ENCODE results near the gene PDXK. TPM values are rescaled to one million over a fixed set of nuclear protein-coding genes. Genes with fewer than 3 reads are reported as not detected.

The PDXK gene
- total and polyA plus RNA-seq, 2 donors (not counting 3 experiments of a cell fraction or from before 2014, with no cell fraction given) = 44.2 to 59.1 TPM

GRCh38 chr21:43759651-43760050 is 40.7 kb downstream of the PDXK start:
- Histone ChIP-seq H2AFZ (ENCODE audit: low read depth, low read length) (no peak overlapping the region), H3K36me3 (ENCODE audit: control insufficient read depth in 2 of 2, extremely low read depth in 1 of 2, insufficient read depth in 2 of 2, low read length in 2 of 2) (peaks cover 0 to 7% of the 10 kb centered on the region in 2 experiments)
- no TSS peak for BruUV-seq (replicated peaks)

DNA sequence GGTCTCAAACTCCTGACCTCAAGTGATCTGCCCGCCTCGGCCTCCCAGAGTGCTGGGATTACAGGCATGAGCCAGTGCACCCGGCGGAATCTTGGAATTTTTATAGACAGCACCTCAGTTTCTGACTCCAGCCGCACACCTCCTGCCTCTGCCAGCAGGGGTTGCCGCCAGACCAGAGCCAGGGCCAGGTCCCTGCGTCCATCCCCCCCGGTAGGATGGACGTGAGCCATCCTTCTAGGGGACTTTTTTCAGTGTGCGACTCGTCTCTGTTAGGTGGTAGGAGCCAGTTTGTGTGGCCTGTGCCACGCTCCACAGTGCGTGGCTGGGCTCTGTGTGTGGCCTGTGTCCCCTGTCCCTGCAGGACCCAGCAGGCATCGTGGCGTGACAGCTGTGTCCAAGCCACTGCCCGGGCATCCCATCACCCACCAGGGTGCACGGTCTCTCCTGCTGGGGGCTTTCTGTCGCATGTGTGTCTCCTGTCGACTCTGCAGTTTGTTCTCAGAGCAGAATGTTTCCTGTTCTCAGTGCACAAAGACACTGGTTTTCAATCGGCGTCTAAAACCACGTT is 41.5 kb downstream of the PDXK start:
- H3K9me3 ChIP-seq (replicated peaks; ENCODE audit: control insufficient read depth, insufficient read depth, low read length) = no peaks in the 10 kb centered on the region
- no peak overlapping the region for H3K4me2 ChIP-seq (ENCODE audit: insufficient read depth, low read length)
- no peaks in the 10 kb centered on the region for H3K4me1 ChIP-seq (ENCODE audit: control insufficient read depth, extremely low read depth, insufficient read depth, low read length)
- H3K36me3 ChIP-seq (ENCODE audit: control insufficient read depth in 2 of 2, extremely low read depth in 1 of 2, insufficient read depth in 2 of 2, low read length in 2 of 2) = peaks cover 0 to 6% of the 10 kb centered on the region in 2 experiments
- no peak overlapping the region for H2AFZ ChIP-seq (ENCODE audit: low read depth, low read length)
- FAIRE-seq (no peak), DNase-seq (ENCODE audit: low read depth, low spot score) (no peak)
- ChIA-PET POLR2A (no interaction called here), CTCF (no interaction called here)
- no peaks in the 10 kb centered on the region for H3K27me3 ChIP-seq (ENCODE audit: control insufficient read depth in 2 of 2, insufficient read depth in 2 of 2, low read length in 2 of 2)
- no peaks in the 10 kb centered on the region for H3K9me1 ChIP-seq (replicated peaks; ENCODE audit: control insufficient read depth, extremely low read depth, insufficient read depth, low read length)
- no peak overlapping the region for H3K27ac ChIP-seq (ENCODE audit: insufficient read depth, low read depth, low read length)
- H4K20me1 ChIP-seq (replicated peaks; ENCODE audit: control insufficient read depth, extremely low read depth, insufficient read depth, low read length) = no peaks in the 10 kb centered on the region
- BruUV-seq (replicated peaks) = no TSS peak
- H3K4me3 ChIP-seq (replicated peaks in 1 of 3; ENCODE audit: insufficient read depth in 1 of 3, low read depth in 1 of 3, low read length in 3 of 3) = no peak overlapping the region
- TF ChIP-seq EZH2 (IDR thresholded peaks at IDR 0.05; ENCODE audit: borderline replicate concordance, low read depth, low read length, severe bottlenecking) (no peak), CTCF (IDR thresholded peaks at IDR 0.05; ENCODE audit: extremely low read depth in 1 of 2, insufficient read depth in 1 of 2, low read depth in 1 of 2, low read length in 2 of 2) (no peak), JUN (IDR thresholded peaks at IDR 0.05; ENCODE audit: borderline replicate concordance, insufficient read depth, insufficient read length, low read depth) (no peak), POLR2A (IDR thresholded peaks at IDR 0.05; ENCODE audit: low read depth, low read length) (no peak), FOS (IDR thresholded peaks at IDR 0.05; ENCODE audit: borderline replicate concordance, insufficient read depth, low read length) (no peak), MYC (IDR thresholded peaks at IDR 0.05; ENCODE audit: low read depth, low read length) (no peak), GATA2 (IDR thresholded peaks at IDR 0.05; ENCODE audit: insufficient read depth, insufficient read length, low read depth, low read length) (no peak), POLR2AphosphoS5 (IDR thresholded peaks at IDR 0.05; ENCODE audit: insufficient read depth, low read depth, low read length) (no peak), MAX (IDR thresholded peaks at IDR 0.05; ENCODE audit: insufficient read depth, insufficient read length) (no peak)
- dilution Hi-C loops (cut with MboI; ENCODE audit: extremely low pct_ligation_motif_present, low sequenced_read_pairs) = no loop called here
- intact Hi-C loops (cut with micrococcal nuclease) = no loop called here
- no peak overlapping the region for H3K9ac ChIP-seq (replicated peaks; ENCODE audit: extremely low read depth, insufficient read depth, low read length)
- H3K79me2 ChIP-seq (ENCODE audit: control insufficient read depth, insufficient read depth, low read length) = no peaks in the 10 kb centered on the region

More at GRCh38 chr21:43759651-43760050, 40.7 kb downstream of the PDXK start:
- no peaks in the 10 kb centered on the region for H3K9me1 ChIP-seq (replicated peaks; ENCODE audit: control insufficient read depth, extremely low read depth, insufficient read depth, low read length)
- no peak overlapping the region for H3K27ac ChIP-seq (ENCODE audit: insufficient read depth, low read depth, low read length)
- no peak for FAIRE-seq
- dilution Hi-C loops (cut with MboI; ENCODE audit: extremely low pct_ligation_motif_present, low sequenced_read_pairs) = no loop called here
- H3K4me2 ChIP-seq (ENCODE audit: insufficient read depth, low read length) = no peak overlapping the region
- CTCF ChIA-PET = interaction anchor here (1.6 kb wide), 1 partner anchor 32 kb away, joined by 4 read pairs; no protein-coding TSS in a partner anchor
- no peak overlapping the region for H3K4me3 ChIP-seq (replicated peaks in 1 of 3; ENCODE audit: insufficient read depth in 1 of 3, low read depth in 1 of 3, low read length in 3 of 3)
- no peaks in the 10 kb centered on the region for H3K4me1 ChIP-seq (ENCODE audit: control insufficient read depth, extremely low read depth, insufficient read depth, low read length)
- intact Hi-C loops (cut with micrococcal nuclease) = no loop called here
- DNase-seq (ENCODE audit: low read depth, low spot score) = no peak
- no peaks in the 10 kb centered on the region for H3K79me2 ChIP-seq (ENCODE audit: control insufficient read depth, insufficient read depth, low read length)
- POLR2A ChIA-PET = no interaction called here
- H3K9ac ChIP-seq (replicated peaks; ENCODE audit: extremely low read depth, insufficient read depth, low read length) = no peak overlapping the region
- H4K20me1 ChIP-seq (replicated peaks; ENCODE audit: control insufficient read depth, extremely low read depth, insufficient read depth, low read length) = no peaks in the 10 kb centered on the region
- H3K9me3 ChIP-seq (replicated peaks; ENCODE audit: control insufficient read depth, insufficient read depth, low read length) = no peaks in the 10 kb centered on the region
- TF ChIP-seq FOS (IDR thresholded peaks at IDR 0.05; ENCODE audit: borderline replicate concordance, insufficient read depth, low read length) (no peak), MYC (IDR thresholded peaks at IDR 0.05; ENCODE audit: low read depth, low read length) (no peak), POLR2AphosphoS5 (IDR thresholded peaks at IDR 0.05; ENCODE audit: insufficient read depth, low read depth, low read length) (no peak), JUN (IDR thresholded peaks at IDR 0.05; ENCODE audit: borderline replicate concordance, insufficient read depth, insufficient read length, low read depth) (no peak)
- no peaks in the 10 kb centered on the region for H3K27me3 ChIP-seq (ENCODE audit: control insufficient read depth in 2 of 2, insufficient read depth in 2 of 2, low read length in 2 of 2)

Measured in endothelial cell of umbilical vein (primary cell).